ENCODE results near the gene OBSCN.
A peak's percentile ranks its signal among the peaks of the same experiment; 100 is the strongest.

The OBSCN gene

GRCh38 chr1:228174482-228175315, 33.1 kb upstream of the OBSCN start:
- Histone ChIP-seq H3K4me1 (ENCODE audit: control insufficient read depth, insufficient read depth, low read length) (peaks cover 5% of the 10 kb centered on the region), H3K27ac (ENCODE audit: low read depth, low read length) (peak overlapping the region; percentile 6), H3K4me3 (ENCODE audit: low read length) (peak overlapping the region; percentile 40), H3K27me3 (ENCODE audit: control insufficient read depth, insufficient read depth, low read length) (no peaks in the 10 kb centered on the region), H3K36me3 (ENCODE audit: control insufficient read depth, insufficient read depth, low read length) (peaks cover 2% of the 10 kb centered on the region), H3K9ac (ENCODE audit: low read length) (no peak overlapping the region)

GRCh38 chr1:228175316-228176023, 32.4 kb upstream of the OBSCN start:
- Histone ChIP-seq H3K4me1 (ENCODE audit: control insufficient read depth, insufficient read depth, low read length) (peaks cover 5% of the 10 kb centered on the region), H3K4me3 (ENCODE audit: low read length) (peak overlapping the region; percentile 40), H3K9ac (ENCODE audit: low read length) (no peak overlapping the region), H3K27ac (ENCODE audit: low read depth, low read length) (peak overlapping the region; percentile 60), H3K36me3 (ENCODE audit: control insufficient read depth, insufficient read depth, low read length) (peaks cover 2% of the 10 kb centered on the region), H3K27me3 (ENCODE audit: control insufficient read depth, insufficient read depth, low read length) (no peaks in the 10 kb centered on the region)

DNA sequence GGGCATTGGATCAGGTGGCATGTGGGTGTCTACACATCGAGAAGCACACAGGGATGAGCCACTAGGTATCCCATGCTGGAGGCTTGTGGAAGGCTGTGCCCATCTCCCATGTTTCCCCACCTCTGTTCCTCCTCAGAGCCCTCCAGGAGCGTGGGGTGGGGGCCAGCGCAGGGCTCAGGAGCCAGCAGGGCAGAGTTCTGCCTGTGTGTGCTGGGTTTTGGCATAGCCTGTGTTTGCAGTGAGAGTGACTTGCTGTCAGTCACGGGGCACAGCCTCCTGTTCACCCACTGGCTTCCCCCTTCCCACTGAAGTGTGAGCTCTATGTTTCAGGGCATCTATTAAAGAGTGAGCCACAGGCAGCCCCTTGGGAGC, 31.8 kb upstream of the OBSCN start:
- Histone ChIP-seq H3K36me3 (ENCODE audit: control insufficient read depth, insufficient read depth, low read length) (peaks cover 2% of the 10 kb centered on the region), H3K27ac (ENCODE audit: low read depth, low read length) (peak overlapping the region; percentile 60), H3K9ac (ENCODE audit: low read length) (no peak overlapping the region), H3K27me3 (ENCODE audit: control insufficient read depth, insufficient read depth, low read length) (no peaks in the 10 kb centered on the region), H3K4me1 (ENCODE audit: control insufficient read depth, insufficient read depth, low read length) (peaks cover 5% of the 10 kb centered on the region), H3K4me3 (ENCODE audit: low read length) (no peak overlapping the region)

DNA sequence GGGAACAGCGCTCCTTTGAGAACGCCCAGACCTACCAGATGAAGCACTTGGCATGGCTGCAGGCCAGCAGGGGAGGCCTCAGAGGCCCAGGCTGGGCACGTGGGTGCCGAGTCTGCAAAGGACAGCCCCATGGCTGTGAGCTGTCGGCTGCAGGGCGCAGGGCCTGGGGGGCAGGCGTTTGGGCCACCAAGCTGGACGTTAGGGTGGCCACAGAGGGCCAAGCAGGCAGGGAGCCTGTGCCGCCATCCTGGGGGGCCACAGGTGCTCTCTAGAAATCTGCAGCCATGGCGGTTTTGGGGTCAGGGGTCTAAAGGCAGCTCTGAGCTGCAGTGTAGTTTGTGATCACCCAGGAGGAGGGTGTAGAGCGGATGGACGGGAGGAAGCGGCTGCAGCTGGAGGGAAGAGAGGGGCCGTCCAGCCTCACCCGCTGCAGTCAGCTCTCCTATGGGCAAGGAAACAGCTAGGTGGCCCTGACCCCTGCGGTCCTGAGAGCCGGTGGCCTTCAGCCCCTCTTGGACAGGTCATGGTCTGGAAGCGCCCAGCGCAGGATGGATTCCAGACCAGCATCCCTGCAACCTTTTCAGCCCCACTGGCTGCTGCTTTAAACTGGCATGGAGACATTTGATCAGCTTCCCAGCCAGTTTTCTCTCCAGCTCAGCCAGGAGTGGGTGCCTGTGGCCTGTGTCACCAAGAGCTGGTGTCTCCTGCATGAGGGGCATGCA, 31.2 kb upstream of the OBSCN start:
- Histone ChIP-seq H3K36me3 (ENCODE audit: control insufficient read depth, insufficient read depth, low read length) (peaks cover 6% of the 10 kb centered on the region), H3K9ac (ENCODE audit: low read length) (no peak overlapping the region), H3K4me3 (ENCODE audit: low read length) (no peak overlapping the region), H3K4me1 (ENCODE audit: control insufficient read depth, insufficient read depth, low read length) (peaks cover 5% of the 10 kb centered on the region), H3K27ac (ENCODE audit: low read depth, low read length) (peak overlapping the region; percentile 28), H3K27me3 (ENCODE audit: control insufficient read depth, insufficient read depth, low read length) (no peaks in the 10 kb centered on the region)

GRCh38 chr1:228177183-228177475, 30.7 kb upstream of the OBSCN start:
- Histone ChIP-seq H3K4me1 (ENCODE audit: control insufficient read depth, insufficient read depth, low read length) (peaks cover 5% of the 10 kb centered on the region), H3K27me3 (ENCODE audit: control insufficient read depth, insufficient read depth, low read length) (no peaks in the 10 kb centered on the region), H3K36me3 (ENCODE audit: control insufficient read depth, insufficient read depth, low read length) (peaks cover 6% of the 10 kb centered on the region), H3K27ac (ENCODE audit: low read depth, low read length) (no peak overlapping the region), H3K4me3 (ENCODE audit: low read length) (no peak overlapping the region), H3K9ac (ENCODE audit: low read length) (no peak overlapping the region)

DNA sequence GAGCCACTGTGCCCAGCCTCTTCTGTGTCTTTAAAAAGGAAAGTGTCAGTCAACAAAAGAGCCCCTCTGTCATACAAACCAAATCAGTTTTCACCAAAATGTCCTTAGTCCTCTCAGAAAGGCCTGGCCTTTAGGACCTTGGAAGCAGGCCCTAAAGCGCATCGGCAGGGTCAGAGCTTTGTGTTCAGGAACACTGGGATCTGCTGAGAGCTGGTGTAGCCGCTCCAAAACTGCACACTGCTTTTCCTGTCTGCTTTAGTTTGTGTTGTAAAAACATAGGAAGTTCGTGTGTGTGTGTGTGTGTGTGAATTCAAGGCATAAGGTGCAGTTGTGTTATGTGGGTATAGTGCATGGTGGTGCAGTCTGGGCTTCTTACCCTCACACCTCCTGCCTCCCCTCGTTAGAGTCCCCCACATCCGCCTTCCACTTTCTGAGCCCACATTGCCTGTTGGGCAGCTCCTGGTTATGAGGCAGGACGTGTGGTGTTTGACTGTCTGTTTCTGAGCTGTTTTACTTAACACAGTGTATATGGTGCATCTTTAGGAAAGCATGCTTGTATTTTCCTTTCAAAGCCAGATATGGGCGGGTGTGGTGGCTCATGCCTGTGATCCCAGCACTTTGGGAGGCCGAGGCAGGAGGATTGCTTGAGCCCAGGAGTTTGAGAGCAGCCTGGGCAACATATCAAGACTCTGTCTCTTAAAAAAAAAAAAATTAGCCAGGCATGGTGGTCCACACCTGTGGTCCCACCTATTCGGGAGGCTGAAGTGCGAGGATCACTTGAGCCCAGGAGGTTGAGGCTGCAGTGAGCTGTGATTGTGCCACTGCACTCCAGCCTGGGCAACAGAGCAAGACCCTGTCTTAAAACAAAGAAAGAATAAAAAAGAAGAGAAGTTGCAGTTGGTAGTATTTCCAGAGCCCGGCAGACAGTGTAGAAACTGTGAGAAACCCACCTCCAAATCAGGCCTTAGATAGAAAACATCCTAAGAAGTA, 29.8 kb upstream of the OBSCN start:
- Histone ChIP-seq H3K36me3 (ENCODE audit: control insufficient read depth, insufficient read depth, low read length) (peaks cover 6% of the 10 kb centered on the region), H3K27ac (ENCODE audit: low read depth, low read length) (no peak overlapping the region), H3K4me1 (ENCODE audit: control insufficient read depth, insufficient read depth, low read length) (peaks cover 5% of the 10 kb centered on the region), H3K9ac (ENCODE audit: low read length) (no peak overlapping the region), H3K4me3 (ENCODE audit: low read length) (no peak overlapping the region), H3K27me3 (ENCODE audit: control insufficient read depth, insufficient read depth, low read length) (no peaks in the 10 kb centered on the region)

GRCh38 chr1:228178737-228179684, 28.8 kb upstream of the OBSCN start:
- peaks cover 6% of the 10 kb centered on the region for H3K36me3 ChIP-seq (ENCODE audit: control insufficient read depth, insufficient read depth, low read length)
- no peaks in the 10 kb centered on the region for H3K27me3 ChIP-seq (ENCODE audit: control insufficient read depth, insufficient read depth, low read length)
- H3K4me1 ChIP-seq (ENCODE audit: control insufficient read depth, insufficient read depth, low read length), result peaks cover 5% of the 10 kb centered on the region
- H3K27ac ChIP-seq (ENCODE audit: low read depth, low read length), result no peak overlapping the region
- no peak overlapping the region for H3K9ac ChIP-seq (ENCODE audit: low read length)
- no peak overlapping the region for H3K4me3 ChIP-seq (ENCODE audit: low read length)

DNA sequence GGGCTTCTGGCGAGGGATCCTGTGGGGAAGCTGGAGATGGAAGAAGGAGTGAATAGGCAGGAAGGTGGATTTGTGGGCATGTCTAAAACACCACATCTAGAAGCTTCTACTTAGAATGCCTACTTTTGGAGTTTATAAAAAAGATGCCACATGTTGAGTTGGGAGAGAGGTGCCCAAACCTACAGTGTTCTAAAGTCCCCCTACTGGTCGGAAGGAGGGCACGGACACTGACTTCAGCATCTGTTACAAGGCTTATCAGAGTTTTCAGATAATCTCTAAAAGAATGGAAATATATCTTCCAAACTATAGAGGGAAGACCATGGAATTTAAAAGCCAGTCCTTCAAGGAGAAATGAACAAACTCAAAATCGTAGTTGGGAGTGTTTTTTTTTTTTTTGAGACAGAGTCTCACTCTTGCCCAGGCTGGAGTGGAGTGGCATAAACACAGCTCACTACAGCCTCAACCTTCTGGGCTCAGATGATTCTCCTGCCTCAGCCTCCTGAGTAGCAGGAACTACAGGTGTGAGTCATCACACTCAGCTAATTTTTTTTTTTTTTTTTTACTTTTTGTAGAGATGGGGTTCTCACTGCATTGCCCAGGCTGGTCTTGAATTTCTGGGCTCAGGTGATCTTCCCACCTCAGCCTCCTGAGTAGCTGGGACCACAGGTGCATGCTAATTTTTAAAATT, 27.4 kb upstream of the OBSCN start:
- H3K36me3 ChIP-seq (ENCODE audit: control insufficient read depth, insufficient read depth, low read length), result peaks cover 3% of the 10 kb centered on the region
- no peak overlapping the region for H3K27ac ChIP-seq (ENCODE audit: low read depth, low read length)
- no peak overlapping the region for H3K4me3 ChIP-seq (ENCODE audit: low read length)
- H3K9ac ChIP-seq (ENCODE audit: low read length), result no peak overlapping the region
- H3K27me3 ChIP-seq (ENCODE audit: control insufficient read depth, insufficient read depth, low read length), result no peaks in the 10 kb centered on the region
- H3K4me1 ChIP-seq (ENCODE audit: control insufficient read depth, insufficient read depth, low read length), result peaks cover 5% of the 10 kb centered on the region

DNA sequence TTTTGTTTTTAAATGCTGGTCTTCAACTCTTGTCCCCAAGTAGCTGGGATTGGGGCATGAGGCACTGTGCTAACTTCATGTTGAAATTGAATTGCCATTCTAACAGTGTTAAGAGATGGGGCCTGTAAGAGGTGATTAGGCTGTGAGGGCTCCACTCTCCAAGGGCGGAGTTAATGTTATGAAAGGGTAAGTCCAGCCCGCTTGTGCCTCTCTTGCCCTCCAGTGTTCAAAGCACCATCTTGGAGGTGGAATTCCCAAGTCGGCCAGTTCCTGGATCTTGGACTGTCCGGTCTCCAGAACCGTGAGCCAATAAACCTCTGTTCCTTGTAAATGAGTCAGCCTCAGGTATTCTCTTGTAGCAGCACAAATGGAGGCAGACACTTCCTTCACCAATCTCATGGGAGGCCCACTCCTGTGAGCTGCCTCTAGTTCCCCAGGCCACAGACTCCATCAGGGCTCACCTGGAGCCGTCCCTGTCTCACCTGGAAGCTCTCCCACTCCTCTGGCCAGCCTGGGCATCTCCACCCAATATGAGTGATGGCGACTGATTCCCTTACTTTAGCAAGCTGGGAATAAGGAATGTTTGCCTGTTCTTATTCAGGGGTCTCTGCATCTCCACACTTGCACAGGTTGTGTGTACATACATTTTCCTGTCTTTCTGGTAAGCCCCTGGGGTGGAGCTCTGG, 26.7 kb upstream of the OBSCN start:
- Histone ChIP-seq H3K4me1 (ENCODE audit: control insufficient read depth, insufficient read depth, low read length) (peaks cover 5% of the 10 kb centered on the region), H3K36me3 (ENCODE audit: control insufficient read depth, insufficient read depth, low read length) (peaks cover 3% of the 10 kb centered on the region), H3K27me3 (ENCODE audit: control insufficient read depth, insufficient read depth, low read length) (no peaks in the 10 kb centered on the region), H3K27ac (ENCODE audit: low read depth, low read length) (no peak overlapping the region), H3K9ac (ENCODE audit: low read length) (no peak overlapping the region), H3K4me3 (ENCODE audit: low read length) (no peak overlapping the region)

- H3K27me3 ChIP-seq (ENCODE audit: control insufficient read depth, insufficient read depth, low read length), result no peaks in the 10 kb centered on the region
- peaks cover 4% of the 10 kb centered on the region for H3K4me1 ChIP-seq (ENCODE audit: control insufficient read depth, insufficient read depth, low read length)
- H3K27ac ChIP-seq (ENCODE audit: low read depth, low read length), result no peak overlapping the region
- no peak overlapping the region for H3K9ac ChIP-seq (ENCODE audit: low read length)
- no peak overlapping the region for H3K4me3 ChIP-seq (ENCODE audit: low read length)
- peaks cover 3% of the 10 kb centered on the region for H3K36me3 ChIP-seq (ENCODE audit: control insufficient read depth, insufficient read depth, low read length)
These were observed 26.2 kb upstream of the OBSCN start for GRCh38 chr1:228181645-228182034.

Measured in rectal smooth muscle tissue (tissue), 1 donor.